Keratinocyte (primary cell): Measurements from ENCODE around the gene TAF10. TPM values are rescaled to one million over a fixed set of nuclear protein-coding genes. Genes with fewer than 3 reads are reported as not detected.

ENCODE experiments used
- DNase-seq: peaks from one replicate; pipeline ENCODE4 v3.0.0-alpha.2; 2011; ENCODE audit warnings: low read depth, missing footprints, low spot score
- FAIRE-seq: peaks from 2 replicates; lab custom pipeline; 2011; peaks lifted over from hg19 to GRCh38; lab: Jason Lieb, UNC
- H2AFZ ChIP-seq: 2 replicates; pipeline ENCODE4 v1.6.0; 2012; ENCODE audit warnings: low read length, control low read depth, inconsistent platforms; ENCODE audit not compliant: control insufficient read depth
- H3K27ac ChIP-seq: 2 replicates; pipeline ENCODE4 v1.5.1; 2011; ENCODE audit warnings: low read length; ENCODE audit not compliant: control insufficient read depth, insufficient read depth
- H3K27me3 ChIP-seq: 3 replicates; pipeline ENCODE4 v1.6.0; 2011; ENCODE audit warnings: low read length; ENCODE audit not compliant: control insufficient read depth, insufficient read depth; ENCODE audit errors: extremely low read depth
- H3K36me3 ChIP-seq, 2 experiments: 2 replicates in 1 of 2; 3 replicates in 1 of 2; pipeline ENCODE4 v1.5.1; 2011; ENCODE audit warnings: low read length in 2 of 2, mild to moderate bottlenecking in 1 of 2; ENCODE audit not compliant: control insufficient read depth in 2 of 2, insufficient read depth in 2 of 2; ENCODE audit errors: extremely low read depth in 1 of 2
- H3K4me1 ChIP-seq: 3 replicates; pipeline ENCODE4 v1.5.1; 2011; ENCODE audit warnings: low read length; ENCODE audit not compliant: control insufficient read depth, insufficient read depth; ENCODE audit errors: extremely low read depth
- H3K4me2 ChIP-seq: 3 replicates; pipeline ENCODE4 v1.6.0; 2011; ENCODE audit warnings: low read depth, low read length; ENCODE audit not compliant: control insufficient read depth, insufficient read depth; ENCODE audit errors: extremely low read depth
- H3K4me3 ChIP-seq, 3 experiments: fragments of 200-600 bp in 1 of 3; sonication (generic) in 1 of 3; 2 replicates in 2 of 3; 3 replicates in 1 of 3; pipeline ENCODE4 v1.5.1; 2011 to 2016; ENCODE audit warnings: low read length in 3 of 3, mild to moderate bottlenecking in 3 of 3, control low read depth in 2 of 3, inconsistent platforms in 1 of 3, low read depth in 1 of 3, mixed read lengths in 1 of 3, mixed run types in 1 of 3, moderate library complexity in 1 of 3; ENCODE audit not compliant: control insufficient read depth in 2 of 3, insufficient read depth in 2 of 3; ENCODE audit errors: extremely low read depth in 1 of 3
- H3K79me2 ChIP-seq: 2 replicates; pipeline ENCODE4 v1.6.0; 2012; ENCODE audit warnings: low read length; ENCODE audit not compliant: control insufficient read depth, insufficient read depth
- H3K9ac ChIP-seq: 3 replicates; pipeline ENCODE4 v1.6.0; 2011; ENCODE audit warnings: low read length; ENCODE audit not compliant: control insufficient read depth, insufficient read depth; ENCODE audit errors: extremely low read depth
- H3K9me1 ChIP-seq: 3 replicates; pipeline ENCODE4 v1.6.0; 2011; ENCODE audit warnings: low read length; ENCODE audit not compliant: control insufficient read depth, insufficient read depth; ENCODE audit errors: extremely low read depth
- H3K9me3 ChIP-seq: 2 replicates; pipeline ENCODE4 v1.5.1; 2012; ENCODE audit warnings: low read depth, low read length; ENCODE audit not compliant: control insufficient read depth
- H4K20me1 ChIP-seq: 3 replicates; pipeline ENCODE4 v1.6.0; 2011; ENCODE audit warnings: low read length; ENCODE audit not compliant: control insufficient read depth, insufficient read depth; ENCODE audit errors: extremely low read depth
- CTCF ChIP-seq, 3 experiments: IDR thresholded peaks in 1 of 3; conservative IDR thresholded peaks in 1 of 3; optimal IDR thresholded peaks in 1 of 3; 2 replicates in 2 of 3; 3 replicates in 1 of 3; pipeline versions ENCODE3 to v1.5.1; 2011; ENCODE audit warnings: low read length in 3 of 3, mild to moderate bottlenecking in 3 of 3, moderate library complexity in 2 of 3, control low read depth in 1 of 3, inconsistent platforms in 1 of 3; ENCODE audit not compliant: insufficient read depth in 2 of 3; ENCODE audit errors: extremely low read depth in 1 of 3
- EZH2 ChIP-seq: IDR thresholded peaks from one replicate; pipeline ENCODE4 v1.6.1; 2012; ENCODE audit warnings: inconsistent platforms, mild to moderate bottlenecking, low read length, moderate library complexity
- dilution Hi-C: fragments of 300-500 bp; cut with MboI; formaldehyde crosslinking; loops from one replicate; pipeline ENCODE4 v1.7.0; 2020; ENCODE audit warnings: low sequenced_read_pairs; ENCODE audit not compliant: extremely low pct_ligation_motif_present
- polyA plus RNA-seq, 5 experiments: library from polyadenylated mRNA; depleted of rRNA in 3 of 5; stranded (reverse) in 3 of 5; stranded (forward) in 1 of 5; unstranded in 1 of 5; fragments of >200 nt; gene quantifications; 1 replicate in 1 of 5; 2 replicates in 3 of 5; 3 replicates in 1 of 5; pipeline versions ENCODE4 v1.2.1 to v1.2.3, GENCODE V29; 2011 to 2012; ENCODE audit warnings: missing spikeins in 2 of 5, low read depth in 1 of 5, low replicate concordance in 1 of 5

TAF10 gene
- polyA plus RNA-seq, 1 donor (not counting 4 experiments of a cell fraction or from before 2014, with no cell fraction given): 165 TPM

- TF ChIP-seq CTCF (optimal IDR thresholded peaks at IDR 0.05 in 1 of 3, IDR thresholded peaks at IDR 0.05 in 1 of 3, conservative IDR thresholded peaks at IDR 0.05 in 1 of 3; ENCODE audit: extremely low read depth in 1 of 3, insufficient read depth in 2 of 3, low read length in 3 of 3) (no peak), EZH2 (no peak)
- no peak overlapping the region for H2AFZ ChIP-seq
- no peak overlapping the region for H3K4me2 ChIP-seq
- no peak overlapping the region for H3K9ac ChIP-seq
- no peaks in the 10 kb centered on the region for H4K20me1 ChIP-seq
- DNase-seq (no peak), FAIRE-seq (no peak)
- no peak overlapping the region for H3K27ac ChIP-seq
- dilution Hi-C loops: no loop called here
- no peaks in the 10 kb centered on the region for H3K79me2 ChIP-seq
- H3K4me1 ChIP-seq: no peaks in the 10 kb centered on the region
- H3K27me3 ChIP-seq: peaks cover 14% of the 10 kb centered on the region
- H3K9me3 ChIP-seq: no peaks in the 10 kb centered on the region
- no peaks in the 10 kb centered on the region for H3K9me1 ChIP-seq
- no peak overlapping the region for H3K4me3 ChIP-seq
- no peaks in the 10 kb centered on the region for H3K36me3 ChIP-seq
Measured at GRCh38 chr11:6646918-6647679, 35.1 kb upstream of the TAF10 start.

GRCh38 chr11:6646576-6646917 is 34.5 kb upstream of the TAF10 start:
- Histone ChIP-seq H3K27ac (no peak overlapping the region), H4K20me1 (no peaks in the 10 kb centered on the region), H3K27me3 (peaks cover 12% of the 10 kb centered on the region), H3K9me3 (no peaks in the 10 kb centered on the region), H3K9me1 (no peaks in the 10 kb centered on the region), H3K4me3 (no peak overlapping the region), H3K9ac (no peak overlapping the region), H3K4me1 (no peaks in the 10 kb centered on the region), H3K36me3 (no peaks in the 10 kb centered on the region), H2AFZ (no peak overlapping the region), H3K79me2 (no peaks in the 10 kb centered on the region), H3K4me2 (no peak overlapping the region)
- FAIRE-seq: no peak
- TF ChIP-seq EZH2 (no peak), CTCF (optimal IDR thresholded peaks at IDR 0.05 in 1 of 3, IDR thresholded peaks at IDR 0.05 in 1 of 3, conservative IDR thresholded peaks at IDR 0.05 in 1 of 3; ENCODE audit: extremely low read depth in 1 of 3, insufficient read depth in 2 of 3, low read length in 3 of 3) (no peak)
- dilution Hi-C loops: no loop called here
- no peak for DNase-seq
